Measurements from ENCODE around the gene MBOAT7. TPM values are rescaled to one million over a fixed set of nuclear protein-coding genes. Genes with fewer than 3 reads are reported as not detected.
"Not testable (repeated sequence)": the region's sequence is repeated elsewhere in the genome, so short reads cannot be mapped to it uniquely, and the experiment has no call there.

Gene MBOAT7
- total and polyA plus RNA-seq, 8 donors, result 48.1 to 102 (median 56.3) TPM

- Histone ChIP-seq H3K4me3 (peak overlapping the region in 1 of 2 donors; percentile 11), H3K9me3 (no peaks in the 10 kb centered on the region), H3K27ac (no peak overlapping the region), H3K27me3 (peaks cover 0 to 14% of the 10 kb centered on the region in 2 donors), H3K36me3 (peaks cover 0 to 38% of the 10 kb centered on the region in 2 donors), H3K4me1 (peaks cover 0 to 46% of the 10 kb centered on the region in 2 donors)
- TF ChIP-seq CTCF (IDR thresholded peaks at IDR 0.05), result no peak
- intact Hi-C loops (cut with DNase I), result no loop called here
- DNase-seq, result no peak
- ATAC-seq, result no peak
Measured at GRCh38 chr19:54218960-54219661, 29.7 kb upstream of the MBOAT7 start.

- intact Hi-C loops (cut with DNase I), result no loop called here
- Histone ChIP-seq H3K4me1 (peaks cover 0 to 43% of the 10 kb centered on the region in 2 donors), H3K9me3 (no peaks in the 10 kb centered on the region), H3K36me3 (peaks cover 0 to 38% of the 10 kb centered on the region in 2 donors), H3K27me3 (peaks cover 0 to 7% of the 10 kb centered on the region in 2 donors), H3K27ac (no peak overlapping the region), H3K4me3 (no peak overlapping the region)
- DNase-seq, result no peak
- no peak for TF ChIP-seq CTCF (IDR thresholded peaks at IDR 0.05)
- ATAC-seq, result no peak
Measured at GRCh38 chr19:54218259-54218658, 28.9 kb upstream of the MBOAT7 start.

GRCh38 chr19:54217517-54218247 lies 28.3 kb upstream of the MBOAT7 start:
- H3K4me3 ChIP-seq; H3K9me3 ChIP-seq; H3K27me3 ChIP-seq; H3K27ac ChIP-seq; DNase-seq; ATAC-seq; intact Hi-C loops (cut with DNase I): not testable (repeated sequence)
- peaks cover 0 to 38% of the 10 kb centered on the region in 2 donors for H3K36me3 ChIP-seq
- H3K4me1 ChIP-seq, result peaks cover 0 to 45% of the 10 kb centered on the region in 2 donors

- intact Hi-C loops (cut with DNase I), result no loop called here
- H3K27ac ChIP-seq, result no peak overlapping the region
- H3K9me3 ChIP-seq, result no peaks in the 10 kb centered on the region
- H3K4me3 ChIP-seq, result no peak overlapping the region
- no peaks in the 10 kb centered on the region for H3K27me3 ChIP-seq
- no peak for DNase-seq
- H3K36me3 ChIP-seq, result peaks cover 0 to 38% of the 10 kb centered on the region in 2 donors
- TF ChIP-seq CTCF (IDR thresholded peaks at IDR 0.05), result no peak
- no peak for ATAC-seq
- H3K4me1 ChIP-seq, result peaks cover 0 to 53% of the 10 kb centered on the region in 2 donors
Measured at GRCh38 chr19:54216869-54217268, 27.5 kb upstream of the MBOAT7 start.

GRCh38 chr19:54214734-54215133 lies 25.4 kb upstream of the MBOAT7 start:
- H3K27ac ChIP-seq; ATAC-seq; DNase-seq; intact Hi-C loops (cut with DNase I); H3K27me3 ChIP-seq; H3K9me3 ChIP-seq; H3K4me3 ChIP-seq: not testable (repeated sequence)
- peaks cover 17 to 72% of the 10 kb centered on the region in 2 donors for H3K4me1 ChIP-seq
- H3K36me3 ChIP-seq, result peaks cover 0 to 38% of the 10 kb centered on the region in 2 donors

GRCh38 chr19:54214217-54214616 lies 24.8 kb upstream of the MBOAT7 start:
- intact Hi-C loops (cut with DNase I), result not testable (repeated sequence)
- H3K4me1 ChIP-seq, result peaks cover 22 to 73% of the 10 kb centered on the region in 2 donors

More at GRCh38 chr19:54214217-54214616, 24.8 kb upstream of the MBOAT7 start:
- Histone ChIP-seq H3K36me3 (peaks cover 0 to 33% of the 10 kb centered on the region in 2 donors), H3K27ac (peak overlapping the region in 1 of 2 donors; percentile 18)
- DNase-seq, H3K27me3 ChIP-seq, ATAC-seq, H3K4me3 ChIP-seq, H3K9me3 ChIP-seq: not testable (repeated sequence)

Measured in left lung (tissue), 10 donors.